Adrenal gland (tissue), 5 donors: Measurements from ENCODE around the gene GLRA2.

Experiments used
- POLR2A ChIP-seq, 2 donors: fragments of 450-650 bp; IDR thresholded peaks; one replicate each; pipeline ENCODE4 v1.6.1; 2017; ENCODE audit warnings: antibody characterized with exemption in 2 of 2, mild to moderate bottlenecking in 2 of 2, moderate library complexity in 1 of 2
- TF ChIP-seq, protein P1 (sequence below), 6 experiments: fragments of 450-650 bp in 4 of 6; fragments of 200-600 bp in 2 of 6; sonication (generic) in 1 of 6; IDR thresholded peaks; 1 replicate in 5 of 6; 2 replicates in 1 of 6; pipeline versions ENCODE4 v1.5.1 to v1.8.0; 2016 to 2021; ENCODE audit warnings: antibody characterized with exemption in 6 of 6, mild to moderate bottlenecking in 2 of 6, moderate library complexity in 1 of 6
- donor health status: DM: no; HTN: no; CAD: no.

DNA sequence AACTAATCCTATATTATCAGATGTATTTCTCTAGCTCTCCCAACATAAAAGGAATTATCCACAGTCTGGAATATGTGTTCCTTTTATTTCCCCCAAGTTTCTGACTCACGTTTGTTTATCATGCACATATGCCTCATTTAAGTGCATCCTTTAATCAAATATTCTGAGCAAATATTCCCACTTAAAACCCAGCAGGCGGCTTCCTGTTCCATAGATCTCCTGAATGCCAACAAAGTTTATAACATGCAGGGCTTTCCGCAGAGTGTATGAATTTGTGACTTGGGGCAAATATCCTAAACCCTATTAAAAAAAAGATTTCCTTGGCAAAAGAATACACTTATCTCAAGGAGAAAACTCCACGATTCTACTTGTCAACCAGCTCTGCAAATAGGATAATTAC lies 16.9 kb downstream of the GLRA2 start:
- TF ChIP-seq POLR2A (IDR thresholded peaks at IDR 0.05) = no peak
- TF ChIP-seq, protein P1, sequence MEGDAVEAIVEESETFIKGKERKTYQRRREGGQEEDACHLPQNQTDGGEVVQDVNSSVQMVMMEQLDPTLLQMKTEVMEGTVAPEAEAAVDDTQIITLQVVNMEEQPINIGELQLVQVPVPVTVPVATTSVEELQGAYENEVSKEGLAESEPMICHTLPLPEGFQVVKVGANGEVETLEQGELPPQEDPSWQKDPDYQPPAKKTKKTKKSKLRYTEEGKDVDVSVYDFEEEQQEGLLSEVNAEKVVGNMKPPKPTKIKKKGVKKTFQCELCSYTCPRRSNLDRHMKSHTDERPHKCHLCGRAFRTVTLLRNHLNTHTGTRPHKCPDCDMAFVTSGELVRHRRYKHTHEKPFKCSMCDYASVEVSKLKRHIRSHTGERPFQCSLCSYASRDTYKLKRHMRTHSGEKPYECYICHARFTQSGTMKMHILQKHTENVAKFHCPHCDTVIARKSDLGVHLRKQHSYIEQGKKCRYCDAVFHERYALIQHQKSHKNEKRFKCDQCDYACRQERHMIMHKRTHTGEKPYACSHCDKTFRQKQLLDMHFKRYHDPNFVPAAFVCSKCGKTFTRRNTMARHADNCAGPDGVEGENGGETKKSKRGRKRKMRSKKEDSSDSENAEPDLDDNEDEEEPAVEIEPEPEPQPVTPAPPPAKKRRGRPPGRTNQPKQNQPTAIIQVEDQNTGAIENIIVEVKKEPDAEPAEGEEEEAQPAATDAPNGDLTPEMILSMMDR (IDR thresholded peaks at IDR 0.05) = no peak
